GM19468 (cell line): ENCODE results near the gene TMA7B.

Experiments used
- ATAC-seq: cut with Tn5 transposase; IDR thresholded peaks from one replicate; pipeline ENCODE4 v1.9.1; 2021; ENCODE audit warnings: mild to moderate bottlenecking, moderate library complexity, moderate number of reproducible peaks; ENCODE audit not compliant: unreplicated experiment; ENCODE audit errors: extremely low read depth

Gene TMA7B

DNA sequence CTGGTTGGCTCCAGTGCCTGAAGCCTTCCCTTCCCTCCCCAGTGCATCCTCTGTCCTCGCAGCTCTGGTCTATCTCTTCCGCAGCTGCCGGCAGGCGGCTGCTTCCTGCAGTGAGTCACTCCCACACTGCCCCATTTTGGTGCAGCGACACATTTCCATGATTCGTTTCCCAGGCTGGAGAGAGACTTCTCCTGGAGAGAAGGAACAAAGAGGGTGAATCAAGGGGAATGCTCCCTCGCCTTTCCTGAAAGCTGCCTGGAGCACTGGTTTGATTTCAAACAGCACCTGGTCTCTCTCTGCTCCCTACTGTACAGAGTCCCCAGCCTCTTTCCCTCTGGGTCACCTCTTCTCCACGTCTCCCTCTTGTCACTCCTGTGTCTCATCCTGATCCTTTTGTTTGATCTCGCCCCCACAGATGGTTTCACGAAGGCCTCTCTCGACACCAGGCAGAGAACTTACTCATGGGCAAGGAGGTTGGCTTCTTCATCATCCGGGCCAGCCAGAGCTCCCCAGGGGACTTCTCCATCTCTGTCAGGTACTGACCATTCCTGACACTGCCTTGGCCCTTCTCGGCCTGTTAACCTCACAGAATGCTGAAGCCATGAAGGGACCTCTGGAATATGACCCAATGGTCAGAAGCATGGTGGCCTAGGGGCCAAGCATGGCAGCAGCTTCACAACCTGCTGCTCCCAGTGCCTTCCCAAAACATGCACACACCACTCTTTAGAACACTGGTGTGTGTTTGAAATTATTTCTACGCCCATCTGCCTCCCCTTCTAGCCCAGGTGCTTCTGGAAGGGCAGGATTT lies at the start of gene TMA7B:
TSS of gene TMA7B (plus strand) at position 758 of the 808 bp plus-strand sequence. CDS start 3,978 bp downstream, outside the sequence.
- ATAC-seq, result no peak

DNA sequence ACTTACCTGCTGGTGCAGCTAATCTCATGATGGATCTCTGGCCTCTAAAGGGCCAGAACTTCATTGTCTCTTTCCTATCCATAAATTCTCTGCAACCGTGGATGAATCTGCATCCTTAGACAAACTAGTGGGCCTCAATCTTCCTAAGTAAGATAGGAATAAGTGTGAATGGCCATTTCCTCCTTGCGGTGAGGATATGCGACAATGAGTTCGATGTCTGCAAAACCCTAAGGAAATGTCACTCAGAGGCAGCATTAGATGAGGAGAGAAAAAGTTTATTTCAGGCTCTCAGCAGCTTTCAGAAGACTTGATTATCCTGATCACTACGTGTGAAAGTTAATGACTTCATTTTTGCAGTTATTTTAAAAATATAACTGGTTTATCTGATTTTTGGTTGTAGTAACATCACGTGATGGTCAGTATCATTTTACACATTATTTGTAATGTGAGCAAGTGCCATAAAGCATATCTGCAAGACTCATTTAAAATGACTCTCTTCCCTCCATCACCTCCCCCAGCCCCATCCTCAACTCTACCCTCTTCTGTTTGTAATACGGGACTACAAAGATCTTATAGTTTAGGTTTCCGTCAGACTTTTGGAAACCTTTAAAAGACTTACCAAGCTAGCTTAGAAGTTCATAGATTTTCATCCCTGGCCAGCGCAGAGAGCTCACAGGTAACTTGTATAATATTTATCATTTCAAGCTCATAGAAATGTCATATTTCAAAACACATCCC lies 49.2 kb upstream of the TMA7B start:
- no peak for ATAC-seq

DNA sequence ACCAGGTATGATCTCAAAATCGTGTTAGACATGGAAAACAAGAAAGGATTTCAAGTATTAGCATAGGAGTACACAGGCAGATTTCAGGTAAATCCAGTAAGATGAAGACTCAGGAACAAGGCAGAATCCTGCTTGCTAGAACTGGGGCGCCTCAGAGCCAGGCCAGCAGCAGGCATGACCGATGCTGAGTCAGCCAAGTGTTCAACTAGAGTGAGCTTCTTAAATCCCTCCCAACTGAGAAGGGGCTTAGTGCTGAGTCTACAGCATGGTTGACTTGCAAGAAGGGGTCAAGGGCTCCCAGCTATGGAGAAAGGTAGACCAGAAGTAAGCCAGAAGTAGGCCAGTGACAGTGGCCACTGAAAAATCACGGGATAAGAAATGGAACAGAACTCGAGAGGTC lies 46.9 kb upstream of the TMA7B start:
- ATAC-seq, result no peak

DNA sequence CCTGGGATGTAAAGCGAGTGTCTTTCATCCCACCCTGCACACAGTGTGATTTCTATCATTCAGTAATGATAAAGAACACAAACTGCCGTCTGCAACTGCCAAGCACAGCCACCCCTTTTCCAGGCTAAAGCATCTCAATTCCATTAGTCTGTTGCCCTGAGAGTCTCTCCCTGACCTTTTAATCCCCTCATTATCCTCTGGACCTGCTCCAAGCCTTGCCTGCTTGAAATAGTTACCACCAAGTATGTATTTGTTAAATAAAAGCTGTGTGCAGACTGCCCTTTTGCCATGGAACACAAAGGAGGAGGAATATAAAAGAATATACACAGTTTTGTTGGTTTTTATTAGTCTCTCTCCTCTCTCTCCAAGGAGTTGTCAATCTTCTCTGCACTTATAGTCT lies 46.3 kb upstream of the TMA7B start:
- no peak for ATAC-seq

DNA sequence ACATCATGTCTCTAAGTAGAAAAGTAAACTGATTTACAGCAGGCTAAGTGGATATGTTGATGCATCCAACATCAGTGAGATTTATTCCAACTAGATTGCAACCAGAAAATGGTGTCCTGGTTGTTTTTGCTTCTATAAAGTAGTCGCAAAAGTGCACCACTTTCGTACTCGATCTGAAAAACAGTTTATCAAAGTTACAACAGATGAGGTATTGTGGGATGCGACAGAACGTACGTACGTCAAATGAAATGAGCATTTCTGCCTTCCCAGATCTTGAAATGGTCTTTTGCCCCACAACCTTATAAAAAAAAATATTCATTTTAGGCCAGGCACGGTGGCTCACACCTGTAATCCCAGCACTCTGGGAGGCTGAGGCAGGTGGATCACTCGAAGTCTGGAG lies 45.6 kb upstream of the TMA7B start:
- ATAC-seq, result no peak

DNA sequence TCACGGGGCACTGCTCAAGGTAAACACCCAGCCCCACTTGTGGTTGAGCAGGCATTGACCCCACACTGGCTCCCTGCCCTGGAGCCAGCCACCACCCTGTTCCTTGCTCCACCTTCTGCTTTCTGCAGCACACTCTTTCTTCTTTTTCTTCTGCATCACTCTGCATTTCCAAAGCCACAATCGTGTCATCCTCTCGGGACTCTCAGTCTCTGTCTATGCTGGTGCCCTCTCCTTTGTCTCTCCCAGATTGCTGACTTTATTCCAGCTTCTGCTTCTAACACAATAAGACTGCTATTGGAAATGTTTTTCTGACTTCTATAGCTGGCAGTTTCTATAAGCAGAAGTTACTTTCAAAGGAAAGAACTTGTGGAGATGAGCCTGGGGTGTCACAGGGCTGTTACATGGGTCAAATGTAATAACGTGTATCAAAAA lies 44.9 kb upstream of the TMA7B start:
- no peak for ATAC-seq

DNA sequence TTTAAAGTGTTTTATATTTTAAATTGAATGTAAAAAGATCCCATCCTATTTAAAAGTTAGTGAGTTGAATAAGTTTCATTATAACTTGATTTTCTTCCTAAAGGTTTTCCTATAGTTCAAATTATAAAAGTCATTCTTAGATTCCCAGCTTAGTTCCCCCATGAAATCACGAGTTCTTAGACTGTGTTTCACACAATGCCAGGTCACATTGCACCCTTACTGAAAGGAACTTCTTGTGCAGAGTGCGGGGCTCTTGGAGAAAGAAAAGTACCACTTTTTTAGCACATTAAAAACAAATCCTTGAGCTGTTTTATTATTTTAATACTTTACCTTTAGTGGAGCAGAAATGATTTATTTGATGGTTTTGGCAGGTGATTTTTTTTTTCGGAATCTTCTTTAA lies 43.7 kb upstream of the TMA7B start:
- no peak for ATAC-seq

DNA sequence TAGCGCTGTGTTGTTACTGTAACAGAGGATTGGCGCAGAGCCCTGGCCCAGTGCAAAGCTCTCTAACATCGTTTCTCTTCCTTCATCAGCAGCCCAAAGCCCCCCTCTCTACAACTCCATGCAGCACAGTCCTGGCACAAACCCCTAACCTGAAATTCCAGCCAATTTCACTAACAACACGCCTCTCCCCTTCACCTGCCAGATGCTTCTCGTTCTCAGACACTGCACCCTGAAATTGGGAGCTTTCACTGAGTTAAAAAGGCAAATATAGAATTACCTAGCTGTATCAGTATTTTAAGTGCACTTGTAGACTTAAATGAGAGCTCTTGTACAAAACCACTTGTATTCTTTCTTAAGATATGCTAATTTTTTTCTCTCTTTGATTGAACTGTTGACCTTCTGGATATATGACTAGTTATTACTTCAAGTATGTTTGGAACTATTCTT lies 43.0 kb upstream of the TMA7B start:
- no peak for ATAC-seq

DNA sequence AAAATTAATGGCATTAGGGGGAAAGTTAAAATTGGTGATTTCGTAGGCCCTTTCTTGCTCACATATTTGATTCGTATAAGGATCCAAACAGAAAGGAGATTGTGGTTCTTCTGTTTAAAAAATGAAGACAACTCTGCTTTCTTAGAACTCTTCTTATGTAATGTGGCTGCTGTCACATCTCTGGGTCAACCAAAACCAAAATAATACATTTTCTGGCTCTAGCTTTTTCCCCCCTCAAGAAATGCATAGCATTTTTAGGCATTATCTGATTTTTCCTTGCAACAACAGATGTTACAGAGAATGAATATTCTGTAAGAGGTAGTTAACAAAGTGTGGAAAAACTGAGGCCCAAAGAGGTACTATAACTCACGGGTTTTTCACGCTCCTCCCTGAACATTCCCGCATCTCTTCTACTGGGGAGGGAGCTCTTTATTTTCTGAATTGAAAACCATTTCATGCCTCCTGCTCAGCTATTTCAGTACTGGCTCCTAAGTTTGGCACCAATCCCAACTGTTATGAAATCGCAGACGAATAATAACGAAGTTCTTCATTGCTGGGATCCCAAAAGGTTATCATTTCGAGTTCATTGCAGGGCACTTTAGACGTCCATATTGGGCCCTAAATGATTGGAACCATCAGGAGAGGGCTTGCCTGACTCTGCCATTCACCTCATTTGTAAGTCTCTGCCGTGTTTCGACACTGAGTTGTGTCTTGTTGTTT lies 42.3 kb upstream of the TMA7B start:
- ATAC-seq, result no peak

DNA sequence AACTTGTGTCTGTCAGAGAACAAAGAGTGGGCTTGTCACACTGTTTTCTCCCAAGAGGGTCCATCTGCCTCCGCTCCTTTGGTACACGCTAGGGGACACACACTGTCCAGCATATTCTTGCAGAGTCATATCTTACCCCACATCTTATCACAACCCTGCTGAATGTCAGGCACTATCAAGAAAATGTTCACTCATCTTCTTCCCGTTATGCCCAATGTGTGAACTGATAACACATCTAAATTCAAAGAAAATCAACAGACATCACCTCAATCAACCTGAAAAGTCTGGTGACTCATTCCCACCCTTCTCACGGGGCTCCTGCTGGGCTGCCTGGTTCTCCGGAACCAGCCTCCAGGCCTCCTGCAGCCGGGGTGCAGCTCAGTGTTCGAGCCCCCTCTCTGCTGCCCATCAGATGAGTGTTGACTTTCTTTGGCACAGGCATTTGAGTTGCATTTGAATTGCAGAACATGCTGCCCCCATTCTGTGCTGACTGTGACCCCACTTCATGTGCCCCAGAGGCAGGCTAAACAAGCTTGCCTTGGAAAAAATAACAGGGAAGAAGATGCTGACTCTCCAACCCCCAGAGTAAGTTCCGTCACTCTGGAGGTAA lies 40.0 kb upstream of the TMA7B start:
- ATAC-seq, result no peak

DNA sequence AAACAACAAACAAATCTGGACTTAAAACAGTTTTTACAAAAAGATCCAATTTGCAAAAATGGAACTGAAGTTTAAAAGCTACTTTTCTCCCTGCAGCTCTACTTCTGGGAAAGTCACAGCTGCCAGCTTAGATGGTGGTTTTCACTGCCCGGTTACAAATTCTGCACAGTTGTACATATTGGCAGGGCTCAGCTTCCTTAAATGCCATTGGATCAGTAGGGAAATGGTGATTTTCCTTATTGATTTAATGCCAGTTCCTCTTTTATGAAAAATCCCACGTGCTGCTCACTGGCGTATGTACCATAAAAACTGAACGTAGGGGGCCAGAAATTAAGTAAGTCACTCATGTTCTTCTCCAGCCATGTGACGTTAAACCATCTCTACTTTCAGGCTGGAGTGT lies 36.5 kb upstream of the TMA7B start:
- ATAC-seq, result no peak

DNA sequence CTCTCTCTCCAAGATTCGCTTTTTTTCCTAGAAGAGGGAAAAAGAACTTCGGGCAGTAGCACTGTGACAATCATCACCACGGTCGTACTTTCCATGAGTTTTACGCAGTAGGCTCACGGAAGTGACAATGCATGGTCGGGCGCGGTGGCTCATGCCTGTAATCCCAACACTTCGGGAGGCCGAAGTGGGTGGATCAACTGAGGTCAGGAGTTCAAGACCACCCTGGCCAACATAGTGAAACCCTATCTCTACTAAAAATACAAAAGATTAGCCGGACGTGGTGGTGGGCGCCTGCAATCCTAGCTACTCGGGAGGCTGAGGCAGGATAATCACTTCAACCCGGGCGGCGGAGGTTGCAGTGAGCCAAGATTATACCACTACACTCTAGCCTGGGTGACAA lies 35.9 kb upstream of the TMA7B start:
- no peak for ATAC-seq

DNA sequence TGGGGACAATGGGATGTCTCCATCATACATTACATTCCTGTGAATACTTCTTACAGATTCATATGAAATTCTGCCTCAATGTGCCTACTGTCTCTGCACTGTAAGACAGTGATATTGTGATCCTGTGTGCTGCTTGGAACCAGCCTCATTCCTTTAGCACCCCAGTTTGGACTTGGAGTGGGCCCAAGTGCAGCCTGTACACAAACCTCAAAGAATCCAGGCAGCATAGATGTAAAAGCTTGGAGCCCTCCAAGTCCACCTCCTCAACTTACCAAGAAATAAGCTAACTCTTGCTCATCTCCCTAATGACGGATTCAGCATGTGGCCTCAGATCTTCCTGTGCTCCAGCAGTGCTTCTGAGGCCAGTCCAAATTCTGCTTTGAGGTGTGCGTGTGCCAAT lies 34.9 kb upstream of the TMA7B start:
- no peak for ATAC-seq

DNA sequence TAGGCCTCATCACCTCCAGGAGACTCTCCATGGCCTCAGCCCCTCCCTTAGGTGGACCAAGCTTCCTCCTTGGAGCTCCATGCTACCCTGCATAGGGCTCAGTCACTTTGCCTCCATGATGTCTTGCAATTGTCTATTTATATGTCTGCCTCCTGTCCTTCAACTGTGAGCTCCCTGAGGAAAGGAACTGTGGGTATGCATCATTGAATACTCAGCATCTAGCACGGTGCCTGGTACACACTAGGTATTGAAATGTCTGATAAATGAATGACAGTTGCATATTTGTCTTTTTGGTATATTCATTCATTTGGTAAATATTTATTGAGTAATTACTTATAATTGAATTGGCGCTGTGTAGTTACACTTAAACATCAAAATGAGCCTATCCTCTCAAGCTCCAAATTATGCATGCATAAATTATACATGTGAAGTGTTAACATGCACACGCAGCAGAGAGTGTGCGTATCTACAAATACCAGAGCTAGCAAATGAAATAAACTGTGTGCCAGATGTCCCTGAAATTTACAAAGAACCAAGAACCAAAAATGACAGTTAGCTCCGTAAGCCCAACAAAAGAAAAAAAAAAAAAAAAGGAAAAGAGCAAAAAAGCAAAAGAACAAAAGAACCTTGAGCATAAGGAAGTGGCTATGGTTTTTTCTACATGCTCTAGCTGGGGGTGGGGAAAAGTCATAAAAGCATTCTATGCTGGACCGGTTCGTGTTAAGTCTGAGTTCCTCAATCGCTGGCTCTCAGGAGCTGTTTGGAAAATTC lies 34.1 kb upstream of the TMA7B start:
- ATAC-seq, result no peak

DNA sequence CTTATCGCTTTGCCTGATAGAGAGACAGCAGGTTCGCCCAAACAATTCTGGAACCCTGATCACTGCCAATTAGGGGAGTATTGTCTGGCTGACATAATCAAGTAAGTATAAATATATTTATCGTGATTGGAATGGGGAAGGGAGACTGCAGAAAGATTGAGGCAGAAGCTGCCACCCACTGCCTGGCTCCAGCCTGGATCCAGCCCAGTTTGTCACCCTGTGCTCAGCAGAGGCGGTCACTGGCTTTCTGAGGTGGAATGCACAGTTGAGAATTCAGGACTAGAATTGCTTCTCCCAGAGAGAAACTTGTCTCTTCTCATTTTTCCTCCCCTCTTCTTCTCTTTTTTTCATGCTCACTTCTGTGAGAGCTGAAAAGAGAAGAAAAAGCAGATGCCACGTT lies 33.4 kb upstream of the TMA7B start:
- ATAC-seq, result no peak

DNA sequence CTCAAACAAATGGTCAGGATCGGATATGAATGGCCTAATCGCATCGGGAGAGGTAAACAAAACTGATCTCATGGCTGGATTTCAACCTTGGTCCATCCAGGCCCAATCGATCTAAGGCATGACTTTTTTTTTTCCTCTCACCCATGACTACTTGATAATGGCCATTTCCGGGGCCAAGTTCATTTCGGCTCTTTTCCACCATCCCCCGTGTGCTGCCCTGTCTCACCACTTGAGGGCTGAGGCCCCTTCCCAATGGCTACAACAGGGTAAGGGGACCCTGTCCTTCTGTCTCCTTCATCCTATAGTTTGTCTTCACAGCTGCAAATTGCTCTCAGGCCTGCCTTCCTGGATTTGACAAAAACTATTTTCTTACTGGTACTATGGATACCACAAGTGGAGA lies 32.7 kb upstream of the TMA7B start:
- no peak for ATAC-seq

DNA sequence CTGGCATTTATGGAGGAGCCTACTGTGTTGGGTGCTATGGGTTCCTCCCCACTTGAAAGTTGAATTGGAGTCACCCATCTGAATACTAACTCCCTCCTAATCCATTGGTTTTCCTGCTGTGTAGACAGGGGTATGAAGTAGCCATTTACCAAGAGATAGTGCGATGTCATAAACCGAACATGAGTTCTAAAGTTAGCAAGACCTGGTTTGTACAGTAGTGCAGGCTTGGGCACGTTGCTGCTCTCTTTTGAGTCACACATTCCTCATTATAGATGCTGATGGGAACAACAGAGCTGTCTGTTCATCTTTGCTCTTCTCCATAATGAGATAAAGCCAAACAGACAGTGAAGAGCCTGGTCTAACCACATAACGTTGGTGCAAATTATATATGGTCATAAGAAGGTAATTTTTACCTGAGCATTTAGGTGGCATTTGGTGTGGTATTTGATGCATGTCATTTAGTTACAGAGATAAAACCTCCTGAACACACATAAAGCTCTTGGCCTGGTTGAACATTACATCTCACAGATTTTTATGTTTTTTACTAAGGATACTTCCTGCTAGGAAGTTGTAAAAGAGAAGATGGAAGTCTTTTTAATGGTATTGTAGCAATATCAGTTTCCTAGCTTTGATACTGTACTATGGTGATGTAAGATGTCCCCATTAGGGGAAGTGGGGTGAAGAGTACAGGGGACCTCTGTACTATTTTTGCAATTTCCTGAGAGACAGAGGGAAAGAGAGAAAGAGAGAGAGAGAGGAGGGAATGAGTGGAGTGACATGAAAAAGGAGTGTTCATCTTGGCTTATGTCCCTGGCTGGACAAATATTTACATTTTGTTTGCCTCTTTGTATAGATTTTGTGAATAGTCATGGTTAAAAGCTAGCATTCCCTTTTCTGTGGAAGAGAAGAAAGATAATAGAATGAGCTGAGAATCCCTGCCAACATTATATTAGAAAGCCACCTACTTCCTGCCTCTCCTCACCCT lies 31.4 kb upstream of the TMA7B start:
- no peak for ATAC-seq

DNA sequence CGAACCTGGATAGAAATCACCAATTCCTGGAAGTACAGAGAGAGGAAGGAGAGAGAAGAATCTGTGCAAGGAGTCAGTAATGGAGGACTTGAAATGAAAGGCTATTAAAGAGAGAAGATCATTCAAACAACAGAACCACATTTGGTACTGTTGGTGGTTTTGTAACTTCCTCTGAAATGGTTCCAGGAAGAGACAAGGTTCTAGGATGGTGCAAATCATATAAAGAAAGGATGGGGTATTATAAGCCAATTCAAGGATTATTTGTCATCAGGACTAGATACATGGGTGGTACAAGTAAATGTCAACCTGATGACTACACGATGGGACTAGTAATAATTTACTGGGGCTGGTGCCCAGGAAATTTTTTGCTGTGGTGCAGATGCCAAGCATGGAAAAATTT lies 28.9 kb upstream of the TMA7B start:
- no peak for ATAC-seq

DNA sequence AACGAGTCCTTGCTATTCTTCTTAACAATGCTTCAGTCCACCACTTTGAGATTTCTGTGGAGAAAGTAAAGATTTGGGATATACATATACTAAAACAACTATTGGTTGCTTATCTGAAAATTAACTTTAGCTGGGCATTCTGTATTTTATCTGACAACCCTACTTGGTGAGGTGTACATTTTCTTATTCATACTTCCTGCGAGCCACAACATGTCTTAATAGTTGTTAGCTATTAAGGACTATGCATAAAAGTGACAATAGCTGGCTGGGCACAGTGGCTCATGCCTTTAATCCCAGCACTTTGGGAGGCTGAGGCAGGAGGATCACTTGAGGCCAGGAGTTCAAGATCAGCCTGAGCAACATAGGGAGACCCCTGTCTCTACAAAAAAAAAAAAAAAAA lies 28.0 kb upstream of the TMA7B start:
- ATAC-seq, result no peak
